HG03095 (cell line): ENCODE measurements around the gene SPHK1.

Experiments used
- ATAC-seq: cut with Tn5 transposase; IDR thresholded peaks from one replicate; pipeline ENCODE4 v1.9.1; 2021; ENCODE audit warnings: moderate library complexity; ENCODE audit not compliant: unreplicated experiment

SPHK1 gene

GRCh38 chr17:76405607-76405966 lies 21.2 kb downstream of the SPHK1 start:
- ATAC-seq = no peak

GRCh38 chr17:76405967-76406647 lies 21.7 kb downstream of the SPHK1 start:
- ATAC-seq = no peak

GRCh38 chr17:76407509-76407908 lies 23.1 kb downstream of the SPHK1 start:
- ATAC-seq = no peak

- ATAC-seq = no peak
These were observed 23.8 kb downstream of the SPHK1 start for GRCh38 chr17:76408037-76408849.

- no peak for ATAC-seq
These were observed 26.0 kb downstream of the SPHK1 start for GRCh38 chr17:76410328-76410965.

GRCh38 chr17:76411247-76411646 lies 26.8 kb downstream of the SPHK1 start:
- no peak for ATAC-seq

- ATAC-seq = no peak
These were observed 30.2 kb downstream of the SPHK1 start for GRCh38 chr17:76414334-76415295.

- ATAC-seq = no peak
These were observed 31.4 kb downstream of the SPHK1 start for GRCh38 chr17:76415786-76416185.

- no peak for ATAC-seq
These were observed 32.0 kb downstream of the SPHK1 start for GRCh38 chr17:76416457-76416856.

GRCh38 chr17:76416899-76417298 lies 32.5 kb downstream of the SPHK1 start:
- ATAC-seq = no peak

GRCh38 chr17:76417499-76418143 lies 33.2 kb downstream of the SPHK1 start:
- ATAC-seq = no peak

GRCh38 chr17:76419576-76420260 lies 35.3 kb downstream of the SPHK1 start:
- ATAC-seq = no peak

GRCh38 chr17:76420356-76421043 lies 36.1 kb downstream of the SPHK1 start:
- no peak for ATAC-seq

- ATAC-seq = no peak
These were observed 36.6 kb downstream of the SPHK1 start for GRCh38 chr17:76421044-76421407.

- no peak for ATAC-seq
These were observed 38.0 kb downstream of the SPHK1 start for GRCh38 chr17:76422406-76422805.

GRCh38 chr17:76422860-76423259 lies 38.5 kb downstream of the SPHK1 start:
- no peak for ATAC-seq

GRCh38 chr17:76426853-76427252 lies 42.4 kb downstream of the SPHK1 start:
- ATAC-seq = no peak

- no peak for ATAC-seq
These were observed 43.3 kb downstream of the SPHK1 start for GRCh38 chr17:76427501-76428231.

- ATAC-seq = no peak
These were observed 44.1 kb downstream of the SPHK1 start for GRCh38 chr17:76428511-76428910.
